DND-41 (cell line): ENCODE results near the gene TOMM34.

Source experiments
- ATAC-seq: fragments of 200-7000 bp; cut with Tn5 transposase; 3 replicates; pipeline ENCODE4 v1.9.1; 2021; ENCODE audit warnings: low read depth; ENCODE audit not compliant: insufficient read depth
- DNase-seq: peaks from one replicate; pipeline ENCODE4 v3.0.0-alpha.2; 2020
- H2AFZ ChIP-seq: 2 replicates; pipeline ENCODE4 v1.6.0; 2012; ENCODE audit warnings: low read depth, low read length
- H3K27ac ChIP-seq: 2 replicates; pipeline ENCODE4 v1.5.1; 2012; ENCODE audit warnings: low read length, inconsistent platforms
- H3K27me3 ChIP-seq: fragments of 200-600 bp; sonication (generic); 2 replicates; pipeline ENCODE4 v1.6.0; 2012; ENCODE audit warnings: low read length, mild to moderate bottlenecking, inconsistent platforms; ENCODE audit not compliant: insufficient read depth, poor library complexity
- H3K36me3 ChIP-seq: 2 replicates; pipeline ENCODE4 v1.5.1; 2012; ENCODE audit warnings: low read length, inconsistent platforms; ENCODE audit not compliant: insufficient read depth
- H3K4me1 ChIP-seq: 2 replicates; pipeline ENCODE4 v1.5.1; 2012; ENCODE audit warnings: mild to moderate bottlenecking, low read length; ENCODE audit not compliant: insufficient read depth
- H3K4me2 ChIP-seq: 2 replicates; pipeline ENCODE4 v1.6.0; 2012; ENCODE audit warnings: mild to moderate bottlenecking, moderate library complexity, low read length, inconsistent platforms; ENCODE audit not compliant: insufficient read depth
- H3K4me3 ChIP-seq, 2 experiments: fragments of 200-600 bp in 1 of 2; shearing (Covaris generic) in 1 of 2; 2 replicates each; pipeline ENCODE4 v1.5.1; 2012 to 2016; ENCODE audit warnings: inconsistent platforms in 2 of 2, low read length in 2 of 2, mild to moderate bottlenecking in 2 of 2, low read depth in 1 of 2, moderate library complexity in 1 of 2
- H3K79me2 ChIP-seq: 2 replicates; pipeline ENCODE4 v1.6.0; 2012; ENCODE audit warnings: low read length, inconsistent platforms; ENCODE audit not compliant: insufficient read depth
- H3K9ac ChIP-seq: 2 replicates; pipeline ENCODE4 v1.6.0; 2012; ENCODE audit warnings: low read depth, mild to moderate bottlenecking, inconsistent platforms, low read length, moderate library complexity
- H3K9me3 ChIP-seq: 2 replicates; pipeline ENCODE4 v1.5.1; 2012; ENCODE audit warnings: low read length, moderate library complexity, mild to moderate bottlenecking, inconsistent platforms; ENCODE audit not compliant: insufficient read depth, severe bottlenecking
- H4K20me1 ChIP-seq: 2 replicates; pipeline ENCODE4 v1.6.0; 2012; ENCODE audit warnings: low read length; ENCODE audit not compliant: insufficient read depth
- CTCF ChIP-seq: IDR thresholded peaks from 2 replicates; pipeline ENCODE4 v1.5.1; 2012; ENCODE audit warnings: borderline replicate concordance, low read length, moderate library complexity, mild to moderate bottlenecking; ENCODE audit not compliant: poor library complexity, severe bottlenecking; ENCODE audit errors: extremely low read depth
- EZH2 ChIP-seq: IDR thresholded peaks from 3 replicates; pipeline ENCODE4 v1.6.1; 2012; ENCODE audit warnings: borderline replicate concordance, low read depth, mild to moderate bottlenecking, moderate library complexity, low read length, inconsistent platforms; ENCODE audit not compliant: severe bottlenecking

TOMM34 gene

GRCh38 chr20:44954211-44954610, 6.0 kb downstream of the TOMM34 start:
- no peak overlapping the region for H3K27ac ChIP-seq
- TF ChIP-seq EZH2 (no peak), CTCF (no peak)
- peaks cover 29% of the 10 kb centered on the region for H3K79me2 ChIP-seq
- no peak overlapping the region for H3K4me3 ChIP-seq
- no peaks in the 10 kb centered on the region for H3K9me3 ChIP-seq
- no peaks in the 10 kb centered on the region for H3K27me3 ChIP-seq
- no peak overlapping the region for H3K4me2 ChIP-seq
- H4K20me1 ChIP-seq = peaks cover 25% of the 10 kb centered on the region
- no peak overlapping the region for H3K9ac ChIP-seq
- DNase-seq (no peak), ATAC-seq (no peak)
- peaks cover 92% of the 10 kb centered on the region for H3K36me3 ChIP-seq
- no peak overlapping the region for H2AFZ ChIP-seq
- peaks cover 17% of the 10 kb centered on the region for H3K4me1 ChIP-seq

DNA sequence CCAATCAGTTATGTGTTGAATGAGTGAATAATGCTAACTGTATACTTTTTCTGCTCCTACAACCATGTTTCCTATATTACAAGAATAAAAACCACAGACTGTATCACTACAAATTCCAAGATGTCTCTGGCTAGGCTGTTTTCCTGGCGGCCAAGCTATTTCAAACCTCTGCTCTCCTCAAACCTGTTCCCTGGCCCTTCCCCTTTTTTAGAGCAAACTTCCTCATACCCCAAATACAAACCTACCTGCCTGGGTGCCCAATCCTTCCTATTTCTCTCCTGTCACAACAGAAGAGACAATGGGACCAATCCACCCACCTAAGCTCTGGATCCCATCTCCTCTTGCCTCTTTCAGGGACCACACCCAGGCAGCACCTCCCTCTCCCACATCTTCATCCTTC, 7.5 kb downstream of the TOMM34 start:
- H3K4me3 ChIP-seq = no peak overlapping the region
- no peak overlapping the region for H3K27ac ChIP-seq
- no peaks in the 10 kb centered on the region for H3K9me3 ChIP-seq
- H3K4me1 ChIP-seq = peaks cover 3% of the 10 kb centered on the region; the same call in 1 of the 2 replicates
- DNase-seq (no peak), ATAC-seq (no peak)
- no peak for TF ChIP-seq CTCF
- no peak for TF ChIP-seq EZH2
- no peak overlapping the region for H3K4me2 ChIP-seq
- H3K36me3 ChIP-seq = peaks cover 98% of the 10 kb centered on the region
- no peaks in the 10 kb centered on the region for H3K27me3 ChIP-seq
- H4K20me1 ChIP-seq = peaks cover 18% of the 10 kb centered on the region
- peaks cover 15% of the 10 kb centered on the region for H3K79me2 ChIP-seq
- no peak overlapping the region for H3K9ac ChIP-seq
- H2AFZ ChIP-seq = no peak overlapping the region

GRCh38 chr20:44950368-44950767, 9.8 kb downstream of the TOMM34 start:
- no peaks in the 10 kb centered on the region for H3K4me1 ChIP-seq
- DNase-seq (no peak), ATAC-seq (no peak)
- H3K4me2 ChIP-seq = no peak overlapping the region
- H3K9me3 ChIP-seq = no peaks in the 10 kb centered on the region
- no peaks in the 10 kb centered on the region for H3K27me3 ChIP-seq
- no peak overlapping the region for H3K27ac ChIP-seq
- no peak overlapping the region for H3K9ac ChIP-seq
- peaks cover 18% of the 10 kb centered on the region for H4K20me1 ChIP-seq
- TF ChIP-seq CTCF (no peak), EZH2 (no peak)
- H3K4me3 ChIP-seq = no peak overlapping the region
- H2AFZ ChIP-seq = no peak overlapping the region
- H3K36me3 ChIP-seq = peaks cover 99% of the 10 kb centered on the region
- no peaks in the 10 kb centered on the region; the same call in none of the 2 replicates for H3K79me2 ChIP-seq

GRCh38 chr20:44948513-44948912, 11.7 kb downstream of the TOMM34 start:
- DNase-seq (no peak), ATAC-seq (no peak)
- peaks cover 99% of the 10 kb centered on the region for H3K36me3 ChIP-seq
- H3K27me3 ChIP-seq = no peaks in the 10 kb centered on the region
- no peak overlapping the region for H3K4me3 ChIP-seq
- H3K79me2 ChIP-seq = no peaks in the 10 kb centered on the region; the same call in 1 of the 2 replicates
- H3K9me3 ChIP-seq = no peaks in the 10 kb centered on the region
- no peak overlapping the region for H3K4me2 ChIP-seq
- no peak for TF ChIP-seq CTCF
- no peak for TF ChIP-seq EZH2
- H3K4me1 ChIP-seq = no peaks in the 10 kb centered on the region
- peaks cover 13% of the 10 kb centered on the region; the same call in 1 of the 2 replicates for H4K20me1 ChIP-seq
- H3K9ac ChIP-seq = no peak overlapping the region
- no peak overlapping the region for H3K27ac ChIP-seq
- H2AFZ ChIP-seq = no peak overlapping the region
